ENCODE measurements around the gene ZDHHC3.

ZDHHC3 gene

GRCh38 chr3:44920081-44920480 lies 55.9 kb downstream of the ZDHHC3 start:
- Histone ChIP-seq H3K9me3 (replicated peaks; ENCODE audit: low read length) (no peaks in the 10 kb centered on the region), H3K4me3 (ENCODE audit: low read length) (no peak overlapping the region), H3K27me3 (ENCODE audit: control insufficient read depth, insufficient read depth, low read length) (no peaks in the 10 kb centered on the region), H3K4me2 (ENCODE audit: low read length) (no peak overlapping the region), H3K9ac (ENCODE audit: low read depth, low read length) (no peak overlapping the region), H3K36me3 (ENCODE audit: insufficient read depth, low read length) (peaks cover 27% of the 10 kb centered on the region), H3K4me1 (ENCODE audit: control insufficient read depth, insufficient read depth, low read length) (no peaks in the 10 kb centered on the region)

- H3K36me3 ChIP-seq (ENCODE audit: insufficient read depth, low read length) = peaks cover 27% of the 10 kb centered on the region
- no peaks in the 10 kb centered on the region for H3K27me3 ChIP-seq (ENCODE audit: control insufficient read depth, insufficient read depth, low read length)
- H3K4me3 ChIP-seq (ENCODE audit: low read length) = no peak overlapping the region
- no peaks in the 10 kb centered on the region for H3K4me1 ChIP-seq (ENCODE audit: control insufficient read depth, insufficient read depth, low read length)
- H3K4me2 ChIP-seq (ENCODE audit: low read length) = no peak overlapping the region
- H3K9me3 ChIP-seq (replicated peaks; ENCODE audit: low read length) = no peaks in the 10 kb centered on the region
- no peak overlapping the region for H3K9ac ChIP-seq (ENCODE audit: low read depth, low read length)
These were observed 57.4 kb downstream of the ZDHHC3 start for GRCh38 chr3:44918581-44918980.

DNA sequence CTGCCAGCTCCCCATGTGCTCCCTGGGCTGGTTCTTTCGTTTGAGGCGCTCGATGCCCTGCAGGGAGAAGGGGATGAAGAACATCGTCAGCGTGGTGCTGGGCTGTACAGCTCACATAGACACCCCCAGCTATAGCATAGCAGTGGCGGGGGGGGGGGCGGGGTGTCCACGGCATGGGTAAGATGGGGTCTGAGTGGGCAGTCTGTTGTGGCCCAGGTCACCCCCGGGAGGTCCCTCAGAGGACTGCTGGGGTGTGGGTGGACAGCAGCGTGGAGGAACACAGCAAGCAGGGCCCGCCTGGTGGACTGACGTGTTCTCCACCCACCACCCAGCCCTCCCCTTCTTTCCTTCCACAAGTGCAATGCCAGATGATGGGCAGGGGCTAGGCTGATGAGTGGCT lies 57.9 kb downstream of the ZDHHC3 start:
- Histone ChIP-seq H3K4me1 (ENCODE audit: control insufficient read depth, insufficient read depth, low read length) (no peaks in the 10 kb centered on the region), H3K9ac (ENCODE audit: low read depth, low read length) (no peak overlapping the region), H3K9me3 (replicated peaks; ENCODE audit: low read length) (no peaks in the 10 kb centered on the region), H3K36me3 (ENCODE audit: insufficient read depth, low read length) (peaks cover 27% of the 10 kb centered on the region), H3K4me3 (ENCODE audit: low read length) (no peak overlapping the region), H3K27me3 (ENCODE audit: control insufficient read depth, insufficient read depth, low read length) (no peaks in the 10 kb centered on the region), H3K4me2 (ENCODE audit: low read length) (no peak overlapping the region)

- no peak overlapping the region for H3K4me2 ChIP-seq (ENCODE audit: low read length)
- no peaks in the 10 kb centered on the region for H3K27me3 ChIP-seq (ENCODE audit: control insufficient read depth, insufficient read depth, low read length)
- no peaks in the 10 kb centered on the region for H3K4me1 ChIP-seq (ENCODE audit: control insufficient read depth, insufficient read depth, low read length)
- H3K4me3 ChIP-seq (ENCODE audit: low read length) = no peak overlapping the region
- H3K36me3 ChIP-seq (ENCODE audit: insufficient read depth, low read length) = peaks cover 12% of the 10 kb centered on the region
- H3K9me3 ChIP-seq (replicated peaks; ENCODE audit: low read length) = peaks cover 7% of the 10 kb centered on the region
- H3K9ac ChIP-seq (ENCODE audit: low read depth, low read length) = no peak overlapping the region
These were observed 60.1 kb downstream of the ZDHHC3 start for GRCh38 chr3:44915702-44916438.

DNA sequence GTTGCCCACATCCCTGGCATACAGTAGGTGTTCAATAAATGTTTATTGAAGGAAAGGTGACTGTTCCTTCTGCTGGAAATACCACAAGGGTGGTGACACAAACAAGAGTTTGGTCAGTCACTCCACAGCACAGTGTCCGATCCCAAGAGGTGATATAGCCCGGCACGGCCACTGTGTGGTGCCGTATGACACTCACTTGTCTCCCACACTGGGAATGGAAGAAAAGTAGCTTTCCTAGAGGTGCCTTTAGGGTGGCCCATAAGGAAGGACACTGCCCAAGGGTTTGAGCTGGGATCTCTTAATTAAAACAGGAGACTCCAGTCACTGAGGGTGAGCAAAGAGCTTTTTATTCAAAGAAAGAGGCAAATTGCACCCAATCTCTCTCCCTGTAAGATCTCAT lies 61.0 kb downstream of the ZDHHC3 start:
- Histone ChIP-seq H3K4me3 (ENCODE audit: low read length) (no peak overlapping the region), H3K9me3 (replicated peaks; ENCODE audit: low read length) (peaks cover 13% of the 10 kb centered on the region), H3K27me3 (ENCODE audit: control insufficient read depth, insufficient read depth, low read length) (no peaks in the 10 kb centered on the region), H3K4me1 (ENCODE audit: control insufficient read depth, insufficient read depth, low read length) (no peaks in the 10 kb centered on the region), H3K36me3 (ENCODE audit: insufficient read depth, low read length) (peaks cover 6% of the 10 kb centered on the region), H3K9ac (ENCODE audit: low read depth, low read length) (no peak overlapping the region), H3K4me2 (ENCODE audit: low read length) (no peak overlapping the region)

GRCh38 chr3:44913868-44914468 lies 62.0 kb downstream of the ZDHHC3 start:
- Histone ChIP-seq H3K36me3 (ENCODE audit: insufficient read depth, low read length) (peaks cover 6% of the 10 kb centered on the region), H3K27me3 (ENCODE audit: control insufficient read depth, insufficient read depth, low read length) (no peaks in the 10 kb centered on the region), H3K4me1 (ENCODE audit: control insufficient read depth, insufficient read depth, low read length) (no peaks in the 10 kb centered on the region), H3K4me2 (ENCODE audit: low read length) (no peak overlapping the region), H3K9me3 (replicated peaks; ENCODE audit: low read length) (peaks cover 20% of the 10 kb centered on the region), H3K9ac (ENCODE audit: low read depth, low read length) (no peak overlapping the region), H3K4me3 (ENCODE audit: low read length) (no peak overlapping the region)

GRCh38 chr3:44910693-44911092 lies 65.3 kb downstream of the ZDHHC3 start:
- H3K4me3 ChIP-seq (ENCODE audit: low read length) = no peak overlapping the region

DNA sequence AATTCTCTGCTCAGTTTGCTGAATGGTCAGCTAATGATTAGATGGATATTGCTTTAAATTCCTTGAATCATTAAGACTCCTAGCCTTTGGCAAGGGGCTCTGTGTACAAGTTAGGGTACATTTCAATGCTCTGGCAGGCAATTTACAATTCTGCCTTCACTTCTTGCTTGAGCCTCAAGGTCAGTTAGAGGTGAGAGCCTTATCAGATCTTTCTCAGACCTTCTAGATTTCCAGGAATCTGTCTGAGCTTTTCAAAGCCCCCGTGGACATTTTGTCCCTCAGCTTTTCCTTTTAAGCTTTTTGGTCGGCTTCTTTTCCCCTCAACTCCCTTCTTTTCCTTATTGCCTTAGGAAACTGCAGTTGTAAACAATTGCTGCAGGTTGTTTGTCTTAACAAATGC lies 66.9 kb downstream of the ZDHHC3 start:
- Histone ChIP-seq H3K36me3 (ENCODE audit: insufficient read depth, low read length) (no peaks in the 10 kb centered on the region), H3K9me3 (replicated peaks; ENCODE audit: low read length) (peaks cover 23% of the 10 kb centered on the region), H3K4me1 (ENCODE audit: control insufficient read depth, insufficient read depth, low read length) (peaks cover 3% of the 10 kb centered on the region), H3K4me3 (ENCODE audit: low read length) (no peak overlapping the region), H3K9ac (ENCODE audit: low read depth, low read length) (no peak overlapping the region), H3K4me2 (ENCODE audit: low read length) (no peak overlapping the region), H3K27me3 (ENCODE audit: control insufficient read depth, insufficient read depth, low read length) (no peaks in the 10 kb centered on the region)

More at GRCh38 chr3:44910693-44911092, 65.3 kb downstream of the ZDHHC3 start:
- Histone ChIP-seq H3K4me2 (ENCODE audit: low read length) (no peak overlapping the region), H3K36me3 (ENCODE audit: insufficient read depth, low read length) (no peaks in the 10 kb centered on the region), H3K9me3 (replicated peaks; ENCODE audit: low read length) (peaks cover 23% of the 10 kb centered on the region), H3K4me1 (ENCODE audit: control insufficient read depth, insufficient read depth, low read length) (peaks cover 3% of the 10 kb centered on the region), H3K27me3 (ENCODE audit: control insufficient read depth, insufficient read depth, low read length) (no peaks in the 10 kb centered on the region), H3K9ac (ENCODE audit: low read depth, low read length) (no peak overlapping the region)

- H3K27me3 ChIP-seq (ENCODE audit: control insufficient read depth, insufficient read depth, low read length) = no peaks in the 10 kb centered on the region
- no peak overlapping the region for H3K4me3 ChIP-seq (ENCODE audit: low read length)
- no peaks in the 10 kb centered on the region for H3K36me3 ChIP-seq (ENCODE audit: insufficient read depth, low read length)
- peaks cover 3% of the 10 kb centered on the region for H3K4me1 ChIP-seq (ENCODE audit: control insufficient read depth, insufficient read depth, low read length)
- no peak overlapping the region for H3K9ac ChIP-seq (ENCODE audit: low read depth, low read length)
- no peak overlapping the region for H3K4me2 ChIP-seq (ENCODE audit: low read length)
- H3K9me3 ChIP-seq (replicated peaks; ENCODE audit: low read length) = peaks cover 23% of the 10 kb centered on the region
These were observed 68.4 kb downstream of the ZDHHC3 start for GRCh38 chr3:44907612-44908011.

DNA sequence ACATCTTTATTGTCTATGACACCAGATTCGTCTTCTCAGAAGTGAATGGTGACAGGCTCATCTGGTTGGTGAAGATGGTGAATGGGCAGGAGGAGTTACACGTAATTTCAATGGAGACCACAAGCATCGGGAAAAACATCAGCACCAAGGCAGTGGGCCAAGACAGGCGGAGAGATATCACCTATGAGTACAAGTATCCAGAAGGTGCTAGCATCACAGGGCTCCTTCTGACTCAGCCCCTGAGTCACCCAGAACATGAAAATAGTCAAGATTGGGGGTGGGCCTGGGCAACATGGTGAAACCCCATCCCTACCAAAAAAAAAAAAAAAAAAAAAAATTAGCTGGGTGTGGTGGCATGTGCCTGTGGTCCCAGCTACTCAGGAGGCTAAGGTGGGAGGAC lies 69.0 kb downstream of the ZDHHC3 start:
- H3K4me1 ChIP-seq (ENCODE audit: control insufficient read depth, insufficient read depth, low read length) = peaks cover 3% of the 10 kb centered on the region
- H3K36me3 ChIP-seq (ENCODE audit: insufficient read depth, low read length) = no peaks in the 10 kb centered on the region
- H3K27me3 ChIP-seq (ENCODE audit: control insufficient read depth, insufficient read depth, low read length) = no peaks in the 10 kb centered on the region
- no peak overlapping the region for H3K4me3 ChIP-seq (ENCODE audit: low read length)
- no peak overlapping the region for H3K4me2 ChIP-seq (ENCODE audit: low read length)
- peaks cover 23% of the 10 kb centered on the region for H3K9me3 ChIP-seq (replicated peaks; ENCODE audit: low read length)
- H3K9ac ChIP-seq (ENCODE audit: low read depth, low read length) = no peak overlapping the region

- Histone ChIP-seq H3K9ac (ENCODE audit: low read depth, low read length) (no peak overlapping the region), H3K4me1 (ENCODE audit: control insufficient read depth, insufficient read depth, low read length) (peaks cover 3% of the 10 kb centered on the region), H3K9me3 (replicated peaks; ENCODE audit: low read length) (peaks cover 15% of the 10 kb centered on the region), H3K4me2 (ENCODE audit: low read length) (no peak overlapping the region), H3K27me3 (ENCODE audit: control insufficient read depth, insufficient read depth, low read length) (no peaks in the 10 kb centered on the region), H3K4me3 (ENCODE audit: low read length) (no peak overlapping the region), H3K36me3 (ENCODE audit: insufficient read depth, low read length) (no peaks in the 10 kb centered on the region)
These were observed 70.4 kb downstream of the ZDHHC3 start for GRCh38 chr3:44905446-44906157.

Data from skeletal muscle satellite cell (primary cell).